EH (cell line): ENCODE measurements around the gene MAVS.

Source experiments
- DNase-seq: peaks from one replicate; pipeline ENCODE4 v3.0.0-alpha.2; 2015; ENCODE audit warnings: low read depth

MAVS gene

GRCh38 chr20:3911956-3912355 lies 65.3 kb downstream of the MAVS start:
- DNase-seq = no peak

- no peak for DNase-seq
Observed at GRCh38 chr20:3914446-3914845, 67.8 kb downstream of the MAVS start.

- DNase-seq = no peak
Observed at GRCh38 chr20:3915691-3916090, 69.1 kb downstream of the MAVS start.

- DNase-seq = no peak
Observed at GRCh38 chr20:3916364-3916763, 69.7 kb downstream of the MAVS start.

- DNase-seq = peak; percentile 45
Observed at GRCh38 chr20:3919352-3919751, 72.7 kb downstream of the MAVS start.

GRCh38 chr20:3922223-3922982 lies 75.8 kb downstream of the MAVS start:
- DNase-seq = no peak

GRCh38 chr20:3922983-3923339 lies 76.3 kb downstream of the MAVS start:
- DNase-seq = no peak

- DNase-seq = peak; percentile 57
Observed at GRCh38 chr20:3923818-3924217, 77.2 kb downstream of the MAVS start.

GRCh38 chr20:3924304-3925112 lies 77.9 kb downstream of the MAVS start:
- no peak for DNase-seq

- no peak for DNase-seq
Observed at GRCh38 chr20:3925113-3925695, 78.6 kb downstream of the MAVS start.
